ENCODE data around the gene SLC39A11.

The SLC39A11 gene

GRCh38 chr17:72600934-72601333 is 491.6 kb downstream of the SLC39A11 start:
- H3K4me3 ChIP-seq (ENCODE audit: low read length), result no peak overlapping the region
- TF ChIP-seq CTCF (conservative IDR thresholded peaks at IDR 0.05; ENCODE audit: low read length), result no peak
- DNase-seq (ENCODE audit: low read depth), result peak; percentile 76

DNA sequence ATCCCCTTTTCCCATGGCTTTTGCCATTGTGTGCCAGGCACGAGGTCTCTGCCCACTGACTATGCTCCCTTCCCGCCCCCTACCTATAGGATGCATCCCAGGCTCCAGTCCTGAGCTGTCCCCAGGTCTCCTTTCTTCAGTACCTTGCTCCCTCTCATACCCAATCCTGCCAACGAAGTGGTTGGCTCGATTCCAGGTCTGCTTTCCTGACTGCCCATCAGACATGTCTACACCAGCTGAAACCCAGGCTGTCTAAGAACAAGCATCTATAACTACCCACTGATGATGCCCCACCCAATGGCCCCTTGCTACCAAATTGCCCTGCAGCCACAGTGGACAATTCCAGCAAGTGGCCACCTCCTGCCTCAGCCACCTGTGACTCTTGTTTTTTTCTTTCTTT is 492.6 kb downstream of the SLC39A11 start:
- DNase-seq (ENCODE audit: low read depth), result no peak
- H3K4me3 ChIP-seq (ENCODE audit: low read length), result no peak overlapping the region
- TF ChIP-seq CTCF (conservative IDR thresholded peaks at IDR 0.05; ENCODE audit: low read length), result no peak

- H3K4me3 ChIP-seq (ENCODE audit: low read length), result no peak overlapping the region
- no peak for DNase-seq (ENCODE audit: low read depth)
Observed at GRCh38 chr17:72598695-72599094, 493.8 kb downstream of the SLC39A11 start.

DNA sequence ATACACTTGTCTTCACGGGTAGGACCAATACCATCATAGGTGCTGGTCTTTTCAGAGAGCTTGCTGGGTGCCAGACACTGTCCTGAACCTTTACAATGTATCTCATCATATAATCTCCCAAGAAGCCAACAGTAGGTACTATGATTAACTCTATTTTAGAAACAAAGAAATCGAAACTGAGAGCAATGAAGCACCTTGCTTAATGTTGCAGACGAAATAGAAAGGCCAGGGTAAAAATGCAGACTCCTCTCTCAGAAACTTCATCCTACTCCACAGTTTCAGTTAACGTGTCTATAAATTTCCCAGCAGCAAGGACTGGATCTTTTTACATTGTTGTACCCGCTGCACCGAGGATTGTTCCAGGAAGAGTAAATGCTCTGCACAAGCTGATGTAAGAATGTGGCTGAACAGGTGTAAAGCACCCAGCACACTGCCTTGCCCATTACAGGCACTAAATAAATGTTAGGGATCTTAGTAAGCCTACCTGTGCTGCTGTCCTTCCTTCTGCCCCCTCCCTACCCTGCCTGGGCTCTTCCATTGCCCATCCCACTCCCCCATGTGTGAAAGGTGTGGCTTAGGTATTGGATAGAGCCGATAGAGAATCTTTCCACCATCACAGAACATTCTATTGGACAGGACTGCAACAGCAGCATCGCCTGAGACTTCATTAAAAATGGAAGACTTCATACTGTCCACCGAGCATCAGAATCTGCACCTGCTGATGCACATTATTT is 495.0 kb downstream of the SLC39A11 start:
- H3K4me3 ChIP-seq (ENCODE audit: low read length), result no peak overlapping the region
- DNase-seq (ENCODE audit: low read depth), result no peak
- TF ChIP-seq CTCF (conservative IDR thresholded peaks at IDR 0.05; ENCODE audit: low read length), result no peak

More at GRCh38 chr17:72598695-72599094, 493.8 kb downstream of the SLC39A11 start:
- no peak for TF ChIP-seq CTCF (conservative IDR thresholded peaks at IDR 0.05; ENCODE audit: low read length)
